Activated effector memory CD4-positive, alpha-beta T cell treated with anti-CD3 and anti-CD28 coated beads, Interleukin-2, amount 50 U/mL, for 16 hours (primary cell): Measurements from ENCODE around the gene TIMM44.

Experiments
- DNase-seq: peaks from one replicate; pipeline ENCODE4 v3.0.0-alpha.2; 2020

TIMM44 gene

DNA sequence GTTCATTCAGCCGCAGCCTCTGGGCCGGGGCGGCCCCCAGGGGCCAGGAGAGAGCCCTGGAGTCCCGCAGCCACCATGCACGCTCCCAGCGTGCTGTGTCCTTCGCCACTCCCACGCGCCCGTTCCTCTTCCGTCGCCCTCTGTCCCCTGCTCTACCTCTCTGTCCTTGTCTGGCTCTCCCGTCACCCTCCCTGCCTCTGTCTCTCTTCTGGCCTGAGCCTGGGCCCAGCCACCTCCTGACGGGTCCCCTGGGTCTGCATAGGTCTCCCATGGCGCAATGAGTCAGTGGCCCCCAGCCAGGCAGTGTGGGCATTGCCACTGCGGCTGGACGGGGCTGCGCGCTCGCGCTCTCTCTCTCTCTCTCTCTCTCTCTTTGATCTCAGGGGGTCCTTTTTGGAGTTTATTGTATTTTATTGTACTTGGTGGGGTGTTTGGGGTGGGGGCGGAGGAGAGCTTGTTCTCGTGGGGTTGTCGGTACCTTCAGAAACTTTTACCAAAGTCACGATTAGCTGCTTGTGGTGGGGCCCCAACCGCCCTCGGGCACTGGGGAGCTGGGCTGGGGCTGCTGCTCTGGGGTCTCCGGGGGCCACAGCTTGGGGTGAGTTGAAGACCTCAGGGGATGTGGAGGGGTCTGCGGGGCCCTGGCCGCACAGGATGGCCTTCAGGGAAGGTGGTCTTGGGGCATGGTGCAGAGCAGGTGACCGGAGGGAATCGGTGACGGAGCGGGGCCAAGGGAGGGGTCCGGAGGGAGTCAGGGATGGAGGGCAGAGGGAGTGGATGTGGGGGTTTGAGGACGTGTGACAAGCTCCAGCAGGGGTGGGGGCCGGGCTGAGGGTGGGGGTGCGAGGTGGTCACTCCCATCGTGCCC, 30.5 kb downstream of the TIMM44 start:
- DNase-seq, result no peak

DNA sequence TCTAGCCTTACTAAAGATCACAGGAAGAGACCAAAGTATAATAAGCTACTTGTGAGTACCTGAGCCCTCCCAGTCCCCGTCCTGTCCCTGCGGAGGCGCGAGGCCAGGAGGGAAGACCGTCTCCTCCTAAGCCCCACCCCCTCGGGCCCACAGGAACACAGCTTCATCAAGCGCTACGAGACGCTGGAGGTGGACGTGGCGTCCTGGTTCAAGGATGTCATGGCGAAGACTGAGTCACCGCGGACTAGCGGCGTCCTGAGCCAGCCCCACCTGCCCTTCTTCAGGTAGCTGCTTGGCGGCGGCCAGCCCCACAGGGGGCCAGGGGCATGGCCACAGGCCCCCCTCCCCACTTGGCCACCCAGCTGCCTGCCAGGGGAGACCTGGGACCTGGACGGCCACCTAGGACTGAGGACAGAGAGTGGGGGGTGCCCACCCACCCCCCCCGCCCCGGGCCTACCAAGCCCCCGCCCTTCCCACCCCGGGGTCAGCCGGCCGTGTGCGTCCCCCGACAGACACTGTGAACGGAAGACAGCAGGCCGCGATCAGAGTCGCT, 31.2 kb downstream of the TIMM44 start:
- no peak for DNase-seq

DNA sequence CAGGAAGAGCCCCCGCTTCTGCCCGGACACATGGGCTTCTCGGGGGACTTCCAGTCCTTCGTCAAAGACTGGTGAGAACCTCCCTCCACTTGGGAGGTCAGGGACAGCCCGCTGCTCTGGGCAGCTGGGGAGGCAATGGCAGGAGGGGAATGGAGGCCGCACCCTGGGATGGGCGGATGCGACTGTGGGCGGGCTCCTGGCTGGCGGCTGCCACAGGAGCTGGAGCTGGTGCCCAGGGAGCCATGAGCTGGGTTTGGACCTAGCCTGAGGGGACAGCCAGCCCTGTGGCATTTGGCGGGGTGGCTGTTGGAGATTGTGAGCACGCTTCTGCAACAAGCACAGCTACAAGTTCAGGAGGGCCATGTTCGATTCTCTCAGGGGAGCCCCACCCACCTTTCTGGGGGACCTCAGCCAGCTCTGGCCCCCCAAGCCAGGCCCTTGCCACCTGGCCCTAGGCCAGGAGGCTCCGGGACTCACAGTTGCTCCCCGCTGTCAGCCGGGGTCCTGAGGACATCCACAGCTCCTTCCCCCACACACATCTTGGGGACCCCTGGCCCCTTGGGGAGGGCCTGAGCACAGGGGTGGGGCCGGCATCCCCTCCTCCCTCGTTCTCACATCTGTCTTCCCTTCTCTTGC, 31.8 kb downstream of the TIMM44 start:
- no peak for DNase-seq

GRCh38 chr19:7910321-7911161, 32.9 kb downstream of the TIMM44 start:
- no peak for DNase-seq

DNA sequence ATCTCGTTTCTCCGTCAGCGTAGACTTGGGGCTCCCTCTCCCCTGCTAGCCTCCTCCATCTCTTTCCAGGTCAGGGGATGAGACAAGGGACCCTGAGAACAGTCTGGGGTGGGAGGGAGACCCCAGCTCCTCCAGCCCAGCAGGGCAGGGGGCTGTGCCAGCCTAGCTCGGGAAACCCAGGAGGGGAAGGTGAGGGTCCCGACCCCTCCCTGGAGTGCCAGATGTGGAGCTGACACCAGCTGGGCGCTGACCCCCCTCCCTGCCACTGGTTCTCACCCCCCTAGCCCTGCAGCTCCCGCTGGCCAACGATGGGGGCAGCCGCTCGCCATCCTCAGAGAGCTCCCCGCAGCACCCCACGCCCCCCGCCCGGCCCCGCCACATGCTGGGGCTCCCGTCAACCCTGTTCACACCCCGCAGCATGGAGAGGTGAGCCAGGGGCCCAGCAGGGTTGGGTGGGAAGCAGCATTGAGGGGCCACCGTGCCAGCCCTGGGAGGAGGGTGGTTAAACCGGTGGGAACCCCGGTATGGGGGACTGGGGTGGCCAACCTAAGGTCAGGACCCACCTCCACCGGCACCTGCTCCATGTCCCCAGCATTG, 33.9 kb downstream of the TIMM44 start:
- DNase-seq, result no peak

GRCh38 chr19:7908742-7909461, 34.6 kb downstream of the TIMM44 start:
- DNase-seq, result no peak

DNA sequence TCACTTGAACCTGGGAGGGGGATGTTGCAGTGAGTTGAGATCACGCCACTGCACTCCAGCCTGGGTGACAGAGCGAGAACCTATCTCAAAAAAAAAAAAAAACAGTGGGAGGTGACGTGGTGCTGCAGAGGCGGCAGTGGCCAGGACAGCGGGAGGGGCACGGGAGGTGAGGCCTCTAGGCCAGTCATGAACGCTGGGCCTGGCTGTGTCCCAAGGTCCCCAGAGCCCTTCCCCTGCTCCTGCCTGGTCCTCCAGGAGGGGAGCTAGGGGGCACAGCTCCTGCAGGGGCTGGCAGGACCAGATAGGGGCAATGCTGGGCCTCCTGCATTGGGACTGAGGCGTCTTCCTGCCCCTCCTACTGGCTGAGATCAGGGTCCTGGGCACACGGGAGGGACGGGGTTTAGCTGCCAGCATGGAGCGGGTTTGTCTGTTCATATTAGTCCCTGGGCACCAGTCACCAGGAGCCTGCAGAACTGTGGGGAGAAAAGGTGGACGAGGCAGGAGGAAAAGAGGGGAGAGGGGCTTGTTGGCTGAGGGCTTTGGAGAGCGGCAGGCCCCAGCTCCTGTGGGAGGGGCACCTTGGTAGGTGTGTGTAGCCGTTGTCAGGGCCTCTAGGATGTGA, 35.3 kb downstream of the TIMM44 start:
- no peak for DNase-seq

DNA sequence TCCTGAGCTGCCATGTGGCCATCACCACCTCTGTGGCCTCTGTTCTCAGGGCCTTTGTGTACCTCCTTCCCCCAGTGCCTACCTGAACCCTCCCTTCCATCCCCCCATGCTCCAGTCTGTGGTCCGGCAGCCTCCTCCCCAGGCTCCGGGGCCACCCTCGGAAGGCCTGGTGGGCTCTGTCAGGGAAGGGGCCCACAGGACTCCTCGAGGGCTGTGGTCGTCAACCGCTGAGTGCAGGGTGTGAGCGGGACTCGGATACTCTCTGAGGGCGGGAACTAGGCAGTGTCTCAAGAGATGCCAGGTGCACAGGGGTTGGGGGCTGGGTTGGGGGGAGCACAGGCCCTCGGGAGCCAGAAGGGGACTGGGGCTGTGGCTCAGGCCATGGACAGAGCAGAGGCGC, 35.9 kb downstream of the TIMM44 start:
- no peak for DNase-seq

- DNase-seq, result no peak
Measured at GRCh38 chr19:7907122-7907521, 36.3 kb downstream of the TIMM44 start.

GRCh38 chr19:7905859-7906258, 37.6 kb downstream of the TIMM44 start:
- DNase-seq, result no peak

GRCh38 chr19:7905268-7905667, 38.2 kb downstream of the TIMM44 start:
- DNase-seq, result no peak

DNA sequence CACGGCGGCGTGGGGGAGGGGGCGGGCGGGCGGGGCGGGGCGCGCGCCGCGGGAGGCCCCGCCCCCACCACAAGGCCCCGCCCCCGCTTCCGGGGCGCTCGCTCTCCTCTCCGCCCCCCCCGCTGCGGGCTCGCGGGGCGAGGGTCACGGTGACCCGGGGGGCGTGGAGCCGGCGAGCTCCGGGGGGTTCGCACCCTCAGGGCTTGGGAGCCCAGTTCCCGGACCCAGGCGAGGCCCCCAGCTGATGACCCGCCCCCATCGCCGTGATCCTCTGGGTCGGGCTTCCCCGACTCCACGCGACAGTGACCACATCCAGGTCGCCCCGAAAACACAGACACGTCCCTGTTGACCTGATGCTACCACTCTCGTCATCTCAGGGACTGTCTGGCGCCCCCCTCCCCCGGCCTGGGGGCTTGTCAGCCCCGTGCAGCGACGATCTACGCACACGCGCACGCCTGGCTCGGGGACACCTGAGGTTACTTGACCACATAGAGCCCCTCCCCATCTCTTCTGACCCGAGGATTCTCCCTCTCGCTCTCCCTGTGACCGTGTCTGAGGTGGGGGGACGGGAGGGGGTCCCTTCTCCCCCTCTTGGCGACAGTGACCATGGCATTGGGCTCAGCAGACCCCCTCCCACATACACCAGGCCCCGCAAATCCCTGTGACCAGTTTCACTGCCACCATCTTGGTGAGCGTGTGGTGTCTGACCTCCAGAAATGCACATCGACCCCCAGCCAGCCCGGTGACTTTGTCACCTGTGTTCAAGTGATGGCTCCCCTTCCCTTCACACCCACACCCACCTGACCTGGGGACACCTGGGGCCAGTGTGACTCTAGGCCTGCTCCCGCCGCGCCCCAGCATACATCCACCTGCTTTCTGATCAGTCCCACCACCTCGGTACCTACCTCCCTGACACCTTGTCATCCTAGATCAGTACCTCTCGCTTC, 39.1 kb downstream of the TIMM44 start:
- no peak for DNase-seq

DNA sequence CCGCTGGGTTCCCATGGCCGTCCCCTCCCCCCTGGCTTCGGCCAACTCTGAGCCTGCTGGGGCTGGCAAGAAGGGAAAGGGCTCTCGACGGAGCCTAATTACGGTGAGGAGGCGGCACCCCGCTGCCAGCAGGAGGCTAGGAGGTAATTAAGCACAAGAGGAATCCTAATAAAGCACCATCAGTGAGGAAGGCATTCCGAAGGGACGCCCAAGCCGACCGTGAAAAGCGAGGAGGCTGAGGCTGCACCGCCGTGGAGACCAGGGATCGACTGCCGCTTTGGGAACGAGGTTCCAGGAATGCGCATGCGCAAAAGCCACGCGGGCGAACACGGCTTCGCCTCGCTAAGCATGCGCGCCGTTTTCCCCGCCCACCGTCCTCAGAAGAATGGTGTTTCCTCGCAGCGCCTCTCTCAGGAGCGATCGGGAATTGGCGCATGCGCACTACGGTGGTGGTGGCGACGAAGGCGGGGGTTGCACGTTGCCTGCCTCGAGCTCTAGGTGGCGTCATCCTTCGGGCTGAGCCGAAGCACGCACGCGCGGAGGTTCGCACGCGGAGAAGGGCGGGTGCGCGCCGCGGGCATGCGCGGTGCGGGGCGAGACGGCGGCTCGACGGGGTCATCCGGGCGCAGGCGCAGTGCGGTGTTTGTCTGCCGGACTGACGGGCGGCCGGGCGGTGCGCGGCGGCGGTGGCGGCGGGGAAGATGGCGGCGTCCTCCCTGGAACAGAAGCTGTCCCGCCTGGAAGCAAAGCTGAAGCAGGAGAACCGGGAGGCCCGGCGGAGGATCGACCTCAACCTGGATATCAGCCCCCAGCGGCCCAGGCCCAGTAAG, 40.0 kb downstream of the TIMM44 start, which contains the start of gene MAP2K7:
Gene MAP2K7 (plus strand): TSS at position 634 of the 830 bp plus-strand sequence. CDS start 68 bp downstream, at position 702.
- peak; percentile 100 for DNase-seq

- DNase-seq, result no peak
Measured at GRCh38 chr19:7902796-7903243, 40.6 kb downstream of the TIMM44 start.

GRCh38 chr19:7901337-7901736, 42.1 kb downstream of the TIMM44 start:
- DNase-seq, result no peak

- DNase-seq, result no peak
Measured at GRCh38 chr19:7900931-7901330, 42.5 kb downstream of the TIMM44 start.

DNA sequence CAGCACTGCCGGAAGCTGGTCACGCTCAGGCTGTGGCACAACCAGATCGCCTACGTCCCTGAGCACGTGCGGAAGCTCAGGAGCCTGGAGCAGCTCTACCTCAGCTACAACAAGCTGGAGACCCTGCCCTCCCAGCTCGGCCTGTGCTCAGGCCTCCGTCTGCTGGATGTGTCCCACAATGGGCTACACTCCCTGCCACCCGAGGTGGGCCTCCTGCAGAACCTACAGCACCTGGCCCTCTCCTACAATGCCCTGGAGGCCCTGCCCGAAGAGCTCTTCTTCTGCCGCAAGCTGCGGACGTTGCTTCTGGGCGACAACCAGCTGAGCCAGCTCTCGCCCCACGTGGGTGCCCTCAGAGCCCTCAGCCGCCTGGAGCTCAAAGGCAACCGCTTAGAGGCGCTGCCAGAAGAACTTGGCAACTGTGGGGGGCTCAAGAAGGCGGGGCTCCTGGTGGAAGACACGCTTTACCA, 43.0 kb downstream of the TIMM44 start:
- DNase-seq, result no peak

GRCh38 chr19:7899751-7900378, 43.6 kb downstream of the TIMM44 start:
- DNase-seq, result no peak

GRCh38 chr19:7898967-7899366, 44.5 kb downstream of the TIMM44 start:
- no peak for DNase-seq
